GM12875 (cell line): Measurements from ENCODE around the gene ECT2L.

ENCODE experiments used
- H3K4me3 ChIP-seq: one replicate; pipeline ENCODE4 v1.5.1; 2011; ENCODE audit warnings: low read depth, low read length, control low read depth
- TF ChIP-seq, protein P1 (sequence below): IDR thresholded peaks from 2 replicates; pipeline ENCODE4 v1.5.1; 2011; ENCODE audit warnings: low read depth, mild to moderate bottlenecking, control low read depth, inconsistent platforms, low read length, moderate library complexity, borderline replicate concordance; ENCODE audit not compliant: insufficient read depth

ECT2L gene, protein sequence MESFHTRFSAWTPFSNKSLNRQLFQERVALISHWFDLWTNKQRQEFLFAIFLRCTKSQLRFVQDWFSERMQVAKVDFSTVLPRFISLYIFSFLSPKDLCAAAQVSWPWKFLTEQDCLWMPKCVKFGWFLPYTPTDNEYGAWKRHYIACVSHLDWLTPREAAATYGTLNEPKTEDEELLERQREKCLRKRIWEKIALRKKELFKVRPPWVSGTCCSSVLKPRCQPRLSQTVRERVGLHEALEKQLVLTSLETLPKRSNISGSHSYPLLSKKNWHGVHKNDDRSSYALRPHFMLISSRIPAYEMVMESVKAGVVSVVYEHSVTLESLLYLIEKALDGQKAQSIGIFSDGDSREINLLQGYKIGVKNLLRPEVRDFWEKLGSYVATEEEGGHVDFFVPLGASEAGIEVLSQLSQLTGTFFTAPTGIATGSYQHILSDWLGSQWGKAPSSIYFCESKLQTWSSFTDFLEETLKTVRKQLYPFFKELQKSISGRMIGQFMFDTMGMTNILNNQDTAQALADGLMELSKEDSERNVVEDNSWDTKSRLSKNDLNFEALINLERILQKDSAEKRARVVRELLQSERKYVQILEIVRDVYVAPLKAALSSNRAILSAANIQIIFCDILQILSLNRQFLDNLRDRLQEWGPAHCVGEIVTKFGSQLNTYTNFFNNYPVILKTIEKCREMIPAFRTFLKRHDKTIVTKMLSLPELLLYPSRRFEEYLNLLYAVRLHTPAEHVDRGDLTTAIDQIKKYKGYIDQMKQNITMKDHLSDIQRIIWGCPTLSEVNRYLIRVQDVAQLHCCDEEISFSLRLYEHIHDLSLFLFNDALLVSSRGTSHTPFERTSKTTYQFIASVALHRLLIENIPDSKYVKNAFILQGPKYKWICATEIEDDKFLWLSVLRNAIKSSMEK

DNA sequence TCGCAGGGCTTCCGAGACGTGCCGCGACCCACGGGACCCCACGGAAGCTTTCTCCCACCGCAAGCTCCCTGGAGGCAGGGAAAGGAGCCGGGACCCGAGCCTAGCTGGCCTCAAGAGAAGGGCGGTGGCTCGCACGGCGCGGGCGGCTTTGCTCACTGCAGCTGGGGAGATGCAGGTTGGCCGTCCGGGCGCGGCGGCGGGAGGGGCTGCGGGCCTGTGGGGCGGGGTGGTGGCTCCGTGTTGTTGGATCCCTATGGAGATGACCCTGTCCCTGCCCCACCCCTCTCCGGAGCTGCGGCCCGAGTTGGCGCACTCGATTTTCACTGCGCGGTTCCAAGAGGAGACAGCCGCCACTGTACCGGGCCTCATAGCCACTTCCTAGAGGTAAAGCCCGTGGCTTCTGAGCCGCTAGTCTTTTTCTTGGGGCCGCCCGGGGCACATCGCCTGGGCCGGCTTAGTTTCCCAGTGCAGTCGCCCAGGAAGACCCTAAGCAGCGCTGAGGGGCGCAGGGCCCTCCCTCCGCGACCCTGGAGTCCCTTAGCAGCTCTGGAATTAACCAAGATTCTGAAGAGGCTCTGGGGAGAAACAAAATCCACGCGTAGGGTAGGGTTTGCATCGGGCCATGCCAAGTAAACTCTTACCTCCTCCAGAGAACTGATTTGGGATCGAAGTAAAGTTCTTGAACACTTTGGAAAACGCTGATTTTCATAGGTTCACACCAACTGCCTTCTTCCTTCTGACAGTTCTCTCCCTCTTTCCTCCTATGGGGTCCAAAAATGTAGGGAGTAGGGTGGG, at the start of gene ECT2L:
Gene ECT2L (plus strand): TSS at position 279 of the 795 bp plus-strand sequence. CDS start 17,188 bp downstream, outside the sequence.
- H3K4me3 ChIP-seq = no peak within 1 kb of the TSS
- TF ChIP-seq, protein P1, sequence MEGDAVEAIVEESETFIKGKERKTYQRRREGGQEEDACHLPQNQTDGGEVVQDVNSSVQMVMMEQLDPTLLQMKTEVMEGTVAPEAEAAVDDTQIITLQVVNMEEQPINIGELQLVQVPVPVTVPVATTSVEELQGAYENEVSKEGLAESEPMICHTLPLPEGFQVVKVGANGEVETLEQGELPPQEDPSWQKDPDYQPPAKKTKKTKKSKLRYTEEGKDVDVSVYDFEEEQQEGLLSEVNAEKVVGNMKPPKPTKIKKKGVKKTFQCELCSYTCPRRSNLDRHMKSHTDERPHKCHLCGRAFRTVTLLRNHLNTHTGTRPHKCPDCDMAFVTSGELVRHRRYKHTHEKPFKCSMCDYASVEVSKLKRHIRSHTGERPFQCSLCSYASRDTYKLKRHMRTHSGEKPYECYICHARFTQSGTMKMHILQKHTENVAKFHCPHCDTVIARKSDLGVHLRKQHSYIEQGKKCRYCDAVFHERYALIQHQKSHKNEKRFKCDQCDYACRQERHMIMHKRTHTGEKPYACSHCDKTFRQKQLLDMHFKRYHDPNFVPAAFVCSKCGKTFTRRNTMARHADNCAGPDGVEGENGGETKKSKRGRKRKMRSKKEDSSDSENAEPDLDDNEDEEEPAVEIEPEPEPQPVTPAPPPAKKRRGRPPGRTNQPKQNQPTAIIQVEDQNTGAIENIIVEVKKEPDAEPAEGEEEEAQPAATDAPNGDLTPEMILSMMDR = no peak

DNA sequence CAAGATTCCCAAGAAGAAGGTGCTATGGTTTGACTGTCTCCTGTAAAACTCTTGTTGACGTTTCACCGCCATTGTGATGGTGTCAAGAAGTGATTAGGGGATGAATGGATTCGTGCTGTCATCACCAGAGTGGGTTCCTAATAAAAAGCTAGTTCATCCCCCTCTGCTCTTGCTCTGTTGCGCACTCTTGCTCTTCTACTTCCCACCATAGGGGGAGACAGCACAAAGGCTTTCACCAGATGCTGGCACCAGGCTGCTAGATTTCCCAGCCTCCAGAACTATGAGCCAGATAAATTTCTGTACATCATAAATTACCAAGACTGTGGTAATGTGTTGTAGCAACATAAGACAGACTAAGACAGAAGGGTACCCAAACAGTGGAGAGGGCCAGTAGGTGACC, 43.9 kb upstream of the ECT2L start:
- TF ChIP-seq, protein P1 = no peak
- no peak overlapping the region for H3K4me3 ChIP-seq

DNA sequence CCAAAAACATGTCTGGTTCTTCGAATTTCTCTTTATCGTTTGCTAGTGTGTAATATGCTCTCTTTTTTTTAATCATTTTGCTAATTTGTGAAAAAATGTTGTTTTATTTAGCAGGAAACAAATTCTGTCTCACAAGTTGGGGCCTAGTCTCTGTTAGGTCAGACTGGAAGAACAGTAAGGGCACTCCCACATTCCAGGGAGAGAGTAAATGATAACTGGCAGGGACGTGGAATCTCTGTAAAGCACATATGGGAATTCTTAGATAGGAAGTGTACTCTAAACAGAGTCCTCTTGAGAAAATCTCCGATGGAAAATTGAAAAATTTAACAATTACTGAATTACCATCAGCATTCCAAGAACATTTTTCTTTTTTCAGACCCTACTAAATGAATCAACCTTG, 38.8 kb upstream of the ECT2L start:
- TF ChIP-seq, protein P1 = no peak
- no peak overlapping the region for H3K4me3 ChIP-seq

DNA sequence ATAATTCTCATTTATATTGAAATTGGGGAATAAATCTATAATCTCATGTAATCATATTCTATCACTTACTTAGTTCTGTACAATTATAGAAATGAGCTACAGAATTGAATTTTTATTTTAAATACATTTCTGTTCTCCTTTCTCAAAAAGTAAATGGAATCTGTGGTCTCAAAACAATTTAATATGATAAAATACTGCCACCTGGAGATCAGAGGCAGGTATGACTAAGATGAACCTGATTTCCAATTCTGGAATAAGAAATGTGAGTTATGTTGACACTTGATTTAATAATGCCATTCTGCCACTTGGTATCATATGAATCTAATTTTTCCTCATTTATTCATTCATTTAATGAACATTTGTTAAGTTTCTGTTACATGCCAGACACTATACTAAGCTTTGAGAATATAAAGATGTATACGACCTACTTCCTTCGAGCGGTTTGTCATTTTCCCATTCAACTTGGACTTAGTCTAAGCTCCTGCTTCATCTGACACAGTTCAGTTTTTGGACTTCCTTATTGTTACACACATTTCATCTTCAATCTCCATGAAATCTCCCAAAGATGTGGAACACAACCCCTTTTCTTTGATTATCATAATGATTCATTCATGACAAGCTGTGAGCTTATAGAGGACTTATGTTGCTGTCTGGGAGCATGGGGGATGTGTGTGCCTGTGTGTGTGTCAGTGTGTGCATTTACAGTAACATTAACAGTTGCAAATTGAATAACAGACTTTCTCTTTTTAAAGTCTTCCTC, 29.8 kb upstream of the ECT2L start:
- no peak overlapping the region for H3K4me3 ChIP-seq
- TF ChIP-seq, protein P1 = peak; percentile 17; the same call in 1 of the 2 replicates

DNA sequence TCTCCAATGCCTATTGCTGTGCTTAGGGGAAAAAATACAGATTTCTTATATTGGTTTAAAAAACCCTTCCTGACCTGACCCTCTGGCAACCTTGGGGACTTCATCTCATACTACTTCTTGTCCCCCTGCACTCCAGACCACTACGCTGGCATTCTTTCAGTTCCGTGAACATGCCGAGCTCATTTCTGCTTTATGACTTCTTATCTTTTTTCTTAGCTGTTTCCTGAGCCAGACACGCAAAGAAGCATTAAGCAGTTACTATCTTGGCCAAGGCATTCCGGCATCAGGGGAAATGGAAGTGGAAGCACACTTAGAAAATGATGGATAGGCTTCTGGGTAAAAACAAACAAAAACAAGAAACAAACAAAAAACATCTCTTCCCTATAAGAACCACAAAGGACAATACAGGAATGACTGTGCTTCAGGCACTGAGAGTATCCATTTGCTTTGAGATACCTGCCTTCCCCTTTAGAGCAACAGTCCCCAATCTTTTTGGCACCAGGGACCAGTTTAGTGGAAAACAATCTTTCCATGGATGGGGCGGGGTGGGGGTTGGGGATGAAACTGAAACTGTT, 26.7 kb upstream of the ECT2L start:
- TF ChIP-seq, protein P1 = no peak
- H3K4me3 ChIP-seq = no peak overlapping the region

DNA sequence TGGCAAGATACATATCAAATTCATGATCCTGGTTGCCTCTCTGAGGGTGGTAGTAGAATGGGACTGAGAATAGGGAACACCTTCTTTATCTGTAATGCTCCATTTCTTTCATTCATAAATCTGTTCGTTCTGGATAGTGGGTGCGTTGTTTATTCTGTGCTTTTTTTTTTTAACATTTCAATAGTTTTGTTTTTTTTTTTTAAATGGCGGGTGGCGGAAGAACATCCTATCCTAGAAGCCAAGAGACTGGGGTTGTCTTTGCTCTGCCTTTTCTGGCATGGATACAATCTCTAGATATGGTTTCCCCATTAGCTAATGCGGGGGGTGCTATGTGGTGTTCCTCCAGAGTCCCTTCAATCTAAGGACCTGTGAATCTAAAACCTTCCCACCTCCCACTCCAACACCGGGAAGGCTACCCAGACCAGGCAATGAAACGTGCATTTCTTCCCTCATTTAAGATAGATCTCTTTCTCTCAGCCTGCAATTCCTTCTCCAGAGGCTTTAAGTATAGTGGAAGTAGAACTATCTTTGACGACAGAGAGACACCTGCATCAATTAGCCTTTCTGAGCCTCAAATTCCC, 23.2 kb upstream of the ECT2L start:
- peak overlapping the region; percentile 22 for H3K4me3 ChIP-seq
- TF ChIP-seq, protein P1 = no peak
